Neuronal stem cell (in vitro differentiated cells): ENCODE measurements around the gene PSRC1.

Experiments used
- DNase-seq: peaks from one replicate; pipeline ENCODE4 v3.0.0-alpha.2; 2013; ENCODE audit warnings: low spot score
- H2AFZ ChIP-seq: one replicate; pipeline ENCODE4 v1.6.1; 2013; ENCODE audit warnings: mild to moderate bottlenecking, low read length, inconsistent platforms
- H2AK5ac ChIP-seq: 2 replicates; pipeline ENCODE4 v1.6.1; 2013; ENCODE audit warnings: low read depth, mild to moderate bottlenecking, inconsistent platforms, low read length, moderate library complexity, mixed read lengths
- H2BK120ac ChIP-seq: 2 replicates; pipeline ENCODE4 v1.6.1; 2013; ENCODE audit warnings: low read depth, mild to moderate bottlenecking, inconsistent platforms, low read length, moderate library complexity, mixed read lengths
- H2BK12ac ChIP-seq: one replicate; pipeline ENCODE4 v1.6.1; 2013; ENCODE audit warnings: low read length, inconsistent platforms
- H2BK15ac ChIP-seq: 2 replicates; pipeline ENCODE4 v1.6.1; 2013; ENCODE audit warnings: mild to moderate bottlenecking, low read length, inconsistent platforms, mixed read lengths
- H2BK5ac ChIP-seq: one replicate; pipeline ENCODE4 v1.6.1; 2013; ENCODE audit warnings: inconsistent platforms, mild to moderate bottlenecking, low read length, moderate library complexity
- H3K14ac ChIP-seq: one replicate; pipeline ENCODE4 v1.6.1; 2013; ENCODE audit warnings: low read length, inconsistent platforms
- H3K18ac ChIP-seq: 2 replicates; pipeline ENCODE4 v1.6.1; 2013; ENCODE audit warnings: low read length, inconsistent platforms
- H3K23ac ChIP-seq: 2 replicates; pipeline ENCODE4 v1.6.1; 2013; ENCODE audit warnings: low read depth, mild to moderate bottlenecking, mixed read lengths, low read length, inconsistent platforms; ENCODE audit not compliant: poor library complexity
- H3K27ac ChIP-seq: replicated peaks from 3 replicates; pipeline ENCODE4 v1.5.1; 2013; ENCODE audit warnings: low read length, inconsistent platforms
- H3K27me3 ChIP-seq, 3 experiments: 2 replicates each; pipeline ENCODE4 v1.6.1; 2013; ENCODE audit warnings: low read length in 3 of 3, mild to moderate bottlenecking in 2 of 3, inconsistent platforms in 1 of 3, low read depth in 1 of 3, mixed read lengths in 1 of 3, moderate library complexity in 1 of 3; ENCODE audit not compliant: control insufficient read depth in 3 of 3, insufficient read depth in 3 of 3
- H3K36me3 ChIP-seq, 2 donors: replicated peaks in 1 of 2; 2 replicates each; pipeline ENCODE4 v1.6.1; 2013; ENCODE audit warnings: low read length in 2 of 2; ENCODE audit not compliant: control insufficient read depth in 2 of 2, insufficient read depth in 2 of 2
- H3K4ac ChIP-seq: 2 replicates; pipeline ENCODE4 v1.6.1; 2013; ENCODE audit warnings: inconsistent platforms, mild to moderate bottlenecking, low read length, moderate library complexity
- H3K4me1 ChIP-seq, 2 donors: 1 replicate in 1 of 2; 2 replicates in 1 of 2; pipeline ENCODE4 v1.6.1; 2013; ENCODE audit warnings: low read length in 2 of 2, low read depth in 1 of 2; ENCODE audit not compliant: control insufficient read depth in 2 of 2, insufficient read depth in 1 of 2
- H3K4me2 ChIP-seq: one replicate; pipeline ENCODE4 v1.6.1; 2013; ENCODE audit warnings: mild to moderate bottlenecking, low read length, inconsistent platforms; ENCODE audit not compliant: insufficient read depth, poor library complexity, severe bottlenecking
- H3K4me3 ChIP-seq, 2 donors: 2 replicates each; pipeline ENCODE4 v1.5.1; 2013; ENCODE audit warnings: low read length in 2 of 2, mild to moderate bottlenecking in 2 of 2, inconsistent platforms in 1 of 2, moderate library complexity in 1 of 2
- H3K79me1 ChIP-seq: one replicate; pipeline ENCODE4 v1.6.1; 2013; ENCODE audit warnings: low read depth, mild to moderate bottlenecking, inconsistent platforms, low read length, moderate library complexity
- H3K9ac ChIP-seq: one replicate; pipeline ENCODE4 v1.6.1; 2013; ENCODE audit warnings: mild to moderate bottlenecking, low read depth, low read length, inconsistent platforms; ENCODE audit not compliant: poor library complexity
- H3K9me3 ChIP-seq, 2 donors: replicated peaks in 1 of 2; 2 replicates each; pipeline versions ENCODE3 to v1.6.1; 2013; ENCODE audit warnings: low read length in 2 of 2, mild to moderate bottlenecking in 2 of 2, inconsistent platforms in 1 of 2, low read depth in 1 of 2, mixed read lengths in 1 of 2, moderate library complexity in 1 of 2; ENCODE audit not compliant: control insufficient read depth in 2 of 2, insufficient read depth in 1 of 2
- H4K8ac ChIP-seq: one replicate; pipeline ENCODE4 v1.6.1; 2013; ENCODE audit warnings: low read depth, mild to moderate bottlenecking, inconsistent platforms, low read length, moderate library complexity
- H4K91ac ChIP-seq: one replicate; pipeline ENCODE4 v1.6.1; 2013; ENCODE audit warnings: low read length, low read depth, mild to moderate bottlenecking, inconsistent platforms; ENCODE audit not compliant: poor library complexity
- WGBS, 2 donors: extraction: QIAGEN DNeasy Blood & Tissue Kit; methylation state at CpG; one replicate each; pipeline ENCODE4 v1.1.7; 2013; ENCODE audit warnings: missing lambda C conversion rate in 2 of 2, mixed read lengths in 1 of 2; ENCODE audit not compliant: insufficient read length in 2 of 2, insufficient replicate concordance in 1 of 2; ENCODE audit errors: extremely low coverage in 2 of 2; 5-methylcytosine and 5-hydroxymethylcytosine counted together

Gene PSRC1

DNA sequence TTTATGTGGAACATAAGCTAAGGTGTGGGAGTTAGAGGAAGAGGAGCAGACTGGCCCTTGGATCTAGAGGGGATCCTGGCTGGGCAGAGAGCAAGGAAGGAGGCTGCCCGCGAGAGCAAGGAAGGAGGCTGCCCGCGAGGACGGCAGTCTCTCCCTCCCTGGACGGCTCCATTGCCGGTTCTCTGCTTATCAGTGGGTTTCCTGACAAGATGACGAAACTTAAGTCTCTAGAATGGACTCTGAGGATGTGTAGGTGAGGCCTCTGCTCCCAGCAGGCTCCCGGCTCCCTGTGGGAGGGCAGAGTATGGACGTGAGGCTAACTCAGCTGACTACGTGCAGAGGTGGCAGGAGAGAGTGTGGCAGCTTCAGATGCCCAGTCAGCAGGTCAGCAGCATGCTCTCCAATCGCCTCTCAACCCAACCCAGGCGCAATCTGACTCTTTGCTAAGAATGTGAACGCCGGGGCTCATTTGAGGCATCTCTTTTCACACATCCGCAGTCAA is 17.8 kb upstream of the PSRC1 start:
- H2BK15ac ChIP-seq, result no peak overlapping the region
- H3K9ac ChIP-seq, result no peak overlapping the region
- no peak overlapping the region for H2AFZ ChIP-seq
- no peak overlapping the region for H4K91ac ChIP-seq
- no peaks in the 10 kb centered on the region for H3K79me1 ChIP-seq
- no CpG with 5 or more reads among the region's 16 CpGs for WGBS, 2 donors
- no peak overlapping the region for H2BK12ac ChIP-seq
- H3K36me3 ChIP-seq, result no peaks in the 10 kb centered on the region
- no peak overlapping the region for H2AK5ac ChIP-seq
- H3K27ac ChIP-seq, result no peak overlapping the region
- no peaks in the 10 kb centered on the region for H3K9me3 ChIP-seq
- no peak overlapping the region for H3K4me3 ChIP-seq
- no peak overlapping the region for H3K4me2 ChIP-seq
- H4K8ac ChIP-seq, result no peak overlapping the region
- H3K18ac ChIP-seq, result no peak overlapping the region
- no peak overlapping the region for H2BK120ac ChIP-seq
- H2BK5ac ChIP-seq, result no peak overlapping the region
- no peak overlapping the region for H3K4ac ChIP-seq
- no peak overlapping the region for H3K23ac ChIP-seq
- peaks cover 4 to 12% of the 10 kb centered on the region in 2 donors for H3K4me1 ChIP-seq
- no peaks in the 10 kb centered on the region for H3K27me3 ChIP-seq
- H3K14ac ChIP-seq, result no peak overlapping the region
- no peak for DNase-seq

DNA sequence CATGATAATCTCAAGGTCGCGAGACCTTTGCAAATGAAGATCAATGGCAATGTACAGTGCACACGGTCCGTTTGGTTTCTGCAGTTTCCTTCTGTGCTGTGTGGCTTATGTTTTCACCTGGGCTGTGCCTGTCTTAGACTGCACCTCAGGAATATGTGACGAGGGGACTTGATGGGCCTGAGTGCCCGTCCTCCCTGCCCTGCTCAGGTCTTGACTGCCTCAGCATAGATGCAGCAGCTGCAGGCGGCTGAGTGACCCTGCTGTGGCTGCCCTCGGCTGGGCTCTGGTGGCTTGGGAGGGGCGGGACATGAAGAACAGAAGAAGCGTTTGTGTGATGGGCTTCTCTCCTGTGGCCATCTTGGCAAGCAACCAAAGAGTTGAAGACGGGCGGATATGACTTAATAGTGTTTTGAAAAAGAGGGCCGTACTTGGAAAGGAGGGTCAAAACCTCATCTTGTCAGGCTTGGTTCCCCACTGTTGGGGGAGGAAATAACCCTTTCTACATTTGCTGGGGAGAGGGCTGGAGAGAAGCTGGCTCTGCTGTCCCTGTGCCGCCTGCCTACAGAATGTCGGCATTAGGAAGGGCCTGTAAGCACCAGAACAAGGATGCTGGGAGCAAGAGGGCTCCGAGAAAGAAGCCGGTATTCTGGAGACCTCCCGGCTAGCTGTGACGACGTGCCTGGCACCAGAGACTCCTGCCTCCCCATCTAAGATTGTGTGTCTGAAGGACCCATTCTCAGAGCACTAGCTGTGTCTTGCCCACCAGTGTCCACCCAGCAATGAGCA is 16.8 kb upstream of the PSRC1 start:
- H3K36me3 ChIP-seq, result no peaks in the 10 kb centered on the region
- no peak overlapping the region for H2BK12ac ChIP-seq
- H2BK120ac ChIP-seq, result peak overlapping the region; percentile 1
- peak overlapping the region; percentile 70 for H2BK15ac ChIP-seq
- H3K4me3 ChIP-seq, result no peak overlapping the region
- H3K79me1 ChIP-seq, result no peaks in the 10 kb centered on the region
- H3K4ac ChIP-seq, result no peak overlapping the region
- peaks cover 3 to 11% of the 10 kb centered on the region in 2 donors for H3K4me1 ChIP-seq
- no peak overlapping the region for H4K91ac ChIP-seq
- H3K27ac ChIP-seq, result no peak overlapping the region
- no peak overlapping the region for H3K14ac ChIP-seq
- H3K18ac ChIP-seq, result peak overlapping the region; percentile 11
- no peak overlapping the region for H2AK5ac ChIP-seq
- H2BK5ac ChIP-seq, result no peak overlapping the region
- DNase-seq, result no peak
- H3K4me2 ChIP-seq, result no peak overlapping the region
- no CpG with 5 or more reads among the region's 20 CpGs for WGBS, 2 donors
- peak overlapping the region; percentile 5 for H2AFZ ChIP-seq
- H3K27me3 ChIP-seq, result no peaks in the 10 kb centered on the region
- no peaks in the 10 kb centered on the region for H3K9me3 ChIP-seq
- H4K8ac ChIP-seq, result no peak overlapping the region
- H3K9ac ChIP-seq, result no peak overlapping the region
- H3K23ac ChIP-seq, result no peak overlapping the region

DNA sequence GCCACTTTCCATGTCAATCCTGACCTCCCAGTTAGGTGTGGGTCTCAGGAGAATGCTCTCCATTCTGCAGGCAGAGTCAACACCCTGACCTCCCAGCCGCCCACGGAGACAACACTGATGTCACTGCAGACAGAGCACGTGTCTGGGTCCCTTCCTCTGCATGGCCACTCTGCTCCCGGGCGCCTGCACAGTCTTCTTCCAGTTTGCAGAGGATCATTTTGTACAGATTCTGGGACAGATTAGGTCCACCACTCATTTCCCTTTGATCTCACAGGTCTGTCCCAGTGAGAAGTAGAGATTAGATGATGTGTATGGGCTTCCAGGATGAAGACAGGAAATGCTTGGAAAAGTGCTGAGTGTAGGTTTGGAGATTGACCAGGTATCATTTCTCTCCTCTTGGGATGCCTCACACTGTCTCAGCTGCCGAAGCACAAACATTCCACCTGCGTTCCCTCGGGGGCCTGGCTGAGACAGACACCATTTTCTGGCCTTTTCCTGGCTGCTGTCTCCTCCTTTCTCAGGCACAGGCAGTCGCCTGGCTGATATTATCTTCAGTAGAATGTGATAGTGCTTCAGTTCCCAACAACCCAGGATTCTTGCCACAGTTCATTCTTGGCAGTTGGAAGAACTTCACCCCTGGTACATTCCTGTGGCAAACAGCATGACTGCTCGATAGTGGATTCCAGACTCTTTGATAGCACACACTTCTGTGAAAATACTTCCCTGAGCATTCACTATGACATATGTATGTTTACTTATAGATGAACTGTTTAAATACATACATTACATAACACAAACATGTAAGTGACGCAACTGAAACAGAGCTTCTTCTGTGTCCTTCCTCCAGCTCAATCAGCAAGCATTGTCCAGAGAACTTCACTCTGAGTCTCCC is 16.0 kb upstream of the PSRC1 start:
- H3K9ac ChIP-seq, result no peak overlapping the region
- no peak overlapping the region for H2AK5ac ChIP-seq
- no peaks in the 10 kb centered on the region for H3K27me3 ChIP-seq
- H3K4me2 ChIP-seq, result no peak overlapping the region
- H2BK5ac ChIP-seq, result no peak overlapping the region
- DNase-seq, result no peak
- H3K23ac ChIP-seq, result no peak overlapping the region
- H3K36me3 ChIP-seq, result no peaks in the 10 kb centered on the region
- no peak overlapping the region for H3K18ac ChIP-seq
- no CpG with 5 or more reads among the region's 11 CpGs for WGBS, 2 donors
- H3K9me3 ChIP-seq, result no peaks in the 10 kb centered on the region
- no peak overlapping the region for H3K27ac ChIP-seq
- no peak overlapping the region for H2BK120ac ChIP-seq
- H4K91ac ChIP-seq, result no peak overlapping the region
- H3K79me1 ChIP-seq, result no peaks in the 10 kb centered on the region
- peak overlapping the region; percentile 24 for H2AFZ ChIP-seq
- H2BK12ac ChIP-seq, result no peak overlapping the region
- no peak overlapping the region for H4K8ac ChIP-seq
- no peak overlapping the region for H2BK15ac ChIP-seq
- no peak overlapping the region for H3K4ac ChIP-seq
- no peak overlapping the region for H3K14ac ChIP-seq
- H3K4me3 ChIP-seq, result no peak overlapping the region
- peaks cover 0 to 7% of the 10 kb centered on the region in 2 donors for H3K4me1 ChIP-seq

DNA sequence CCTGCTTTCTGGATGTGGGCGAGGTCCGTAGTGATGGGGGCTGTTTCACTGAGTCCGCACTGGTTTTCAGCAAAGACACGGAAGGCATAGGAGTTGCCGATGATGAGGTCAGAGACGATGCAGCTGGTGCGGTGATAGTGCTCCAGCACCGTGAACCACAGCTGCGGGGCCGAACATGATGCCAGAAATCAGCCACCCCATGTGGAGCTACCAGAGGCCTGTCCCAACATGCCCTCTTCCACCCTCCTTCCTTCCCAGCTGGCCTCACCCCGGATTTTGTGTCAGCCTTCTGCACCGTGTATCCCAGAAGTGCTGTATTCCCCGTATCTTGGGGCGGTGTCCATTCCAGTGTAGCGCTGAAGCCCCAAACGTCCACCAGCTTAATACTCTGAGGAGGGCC is 13.8 kb upstream of the PSRC1 start:
- no peak overlapping the region for H3K4me2 ChIP-seq
- DNase-seq, result no peak
- H2AFZ ChIP-seq, result no peak overlapping the region
- no peak overlapping the region for H2BK15ac ChIP-seq
- no peaks in the 10 kb centered on the region for H3K36me3 ChIP-seq
- H2AK5ac ChIP-seq, result peak overlapping the region; percentile 72
- H3K14ac ChIP-seq, result no peak overlapping the region
- peak overlapping the region; percentile 32 for H4K91ac ChIP-seq
- no peak overlapping the region for H2BK5ac ChIP-seq
- no peak overlapping the region for H4K8ac ChIP-seq
- H3K27me3 ChIP-seq, result no peaks in the 10 kb centered on the region
- H2BK12ac ChIP-seq, result no peak overlapping the region
- H2BK120ac ChIP-seq, result no peak overlapping the region
- H3K4ac ChIP-seq, result no peak overlapping the region
- no peak overlapping the region for H3K4me3 ChIP-seq
- no peaks in the 10 kb centered on the region for H3K79me1 ChIP-seq
- H3K18ac ChIP-seq, result peak overlapping the region; percentile 76
- WGBS, 2 donors, result no CpG with 5 or more reads among the region's 16 CpGs
- no peak overlapping the region for H3K23ac ChIP-seq
- peaks cover 0 to 7% of the 10 kb centered on the region in 2 donors for H3K4me1 ChIP-seq
- no peak overlapping the region for H3K9ac ChIP-seq
- H3K9me3 ChIP-seq, result no peaks in the 10 kb centered on the region
- H3K27ac ChIP-seq, result no peak overlapping the region
